Retina (tissue), 1 donor: ENCODE data around the gene UBN1.

Experiments
- DNase-seq: peaks from one replicate; pipeline ENCODE4 v3.0.0-alpha.2; 2016

The UBN1 gene

GRCh38 chr16:4825196-4825595 is 22.1 kb upstream of the UBN1 start:
- no peak for DNase-seq

GRCh38 chr16:4826526-4826925 is 20.8 kb upstream of the UBN1 start:
- no peak for DNase-seq

GRCh38 chr16:4826980-4827379 is 20.3 kb upstream of the UBN1 start:
- DNase-seq, result no peak

- DNase-seq, result no peak
Observed at GRCh38 chr16:4828567-4829321, 18.5 kb upstream of the UBN1 start.

- no peak for DNase-seq
Observed at GRCh38 chr16:4830408-4830807, 16.9 kb upstream of the UBN1 start.

- DNase-seq, result no peak
Observed at GRCh38 chr16:4831616-4832015, 15.7 kb upstream of the UBN1 start.

GRCh38 chr16:4832698-4833343 is 14.5 kb upstream of the UBN1 start:
- DNase-seq, result no peak

GRCh38 chr16:4833584-4833983 is 13.7 kb upstream of the UBN1 start:
- DNase-seq, result no peak

- DNase-seq, result no peak
Observed at GRCh38 chr16:4836727-4837126, 10.6 kb upstream of the UBN1 start.

- DNase-seq, result no peak
Observed at GRCh38 chr16:4837733-4838501, 9.4 kb upstream of the UBN1 start.

- no peak for DNase-seq
Observed at GRCh38 chr16:4839942-4840341, 7.3 kb upstream of the UBN1 start.

- no peak for DNase-seq
Observed at GRCh38 chr16:4840984-4841383, 6.3 kb upstream of the UBN1 start.

- DNase-seq, result no peak
Observed at GRCh38 chr16:4846503-4846900, 779 bp upstream of the UBN1 start.

GRCh38 chr16:4847774-4848587 is 700 bp downstream of the UBN1 start:
- DNase-seq, result peak; percentile 37

GRCh38 chr16:4850211-4850610 is 2.9 kb downstream of the UBN1 start:
- no peak for DNase-seq

- no peak for DNase-seq
Observed at GRCh38 chr16:4852221-4852872, 5.1 kb downstream of the UBN1 start.

GRCh38 chr16:4855371-4855770 is 8.1 kb downstream of the UBN1 start:
- no peak for DNase-seq

GRCh38 chr16:4855804-4856203 is 8.5 kb downstream of the UBN1 start:
- DNase-seq, result no peak

- DNase-seq, result no peak
Observed at GRCh38 chr16:4859190-4859899, 12.1 kb downstream of the UBN1 start.

- no peak for DNase-seq
Observed at GRCh38 chr16:4859900-4860255, 12.6 kb downstream of the UBN1 start.

- no peak for DNase-seq
Observed at GRCh38 chr16:4860727-4861342, 13.6 kb downstream of the UBN1 start.
